Body of pancreas (tissue), 4 donors: ENCODE results near the gene MUL1. TPM values are rescaled to one million over a fixed set of nuclear protein-coding genes. Genes with fewer than 3 reads are reported as not detected.
A peak's percentile ranks its signal among the peaks of the same experiment; 100 is the strongest.

Source experiments
- ATAC-seq: fragments of 150-250 bp; one replicate; pipeline ENCODE4 v1.9.1; 2016
- DNase-seq, 4 donors: peaks; one replicate each; pipeline ENCODE4 v3.0.0-alpha.2; 2019
- H3K27ac ChIP-seq, 4 donors: fragments of 200-600 bp; sonication (generic); 1 replicate in 3 of 4; 2 replicates in 1 of 4; pipeline versions ENCODE4 v1.5.1 to v1.6.1; 2016 to 2019; ENCODE audit warnings: mild to moderate bottlenecking in 1 of 4, mixed read lengths in 1 of 4, moderate library complexity in 1 of 4
- H3K27me3 ChIP-seq, 2 donors: fragments of 200-600 bp; sonication (generic); one replicate each; pipeline ENCODE4 v1.6.0; 2016; ENCODE audit warnings: mild to moderate bottlenecking in 1 of 2
- H3K36me3 ChIP-seq, 2 donors: fragments of 200-600 bp; sonication (generic); replicated peaks in 1 of 2; 2 replicates each; pipeline ENCODE4 v1.5.1; 2016; ENCODE audit warnings: low read depth in 2 of 2; ENCODE audit not compliant: insufficient read depth in 1 of 2
- H3K4me1 ChIP-seq: fragments of 200-600 bp; sonication (generic); one replicate; pipeline ENCODE4 v1.6.0; 2016
- H3K4me3 ChIP-seq, 2 donors: fragments of 200-600 bp; sonication (generic); 1 replicate in 1 of 2; 2 replicates in 1 of 2; pipeline ENCODE4 v1.5.1; 2016 to 2019
- H3K9me3 ChIP-seq, 3 donors: fragments of 200-600 bp; sonication (generic); 1 replicate in 2 of 3; 2 replicates in 1 of 3; pipeline ENCODE4 v1.5.1; 2016
- POLR2A ChIP-seq, 3 donors: fragments of 450-650 bp; IDR thresholded peaks; one replicate each; pipeline ENCODE4 v1.6.1; 2016; ENCODE audit warnings: antibody characterized with exemption in 3 of 3, mild to moderate bottlenecking in 2 of 3
- WGBS, 2 donors: methylation state at CpG; one replicate each; pipeline ENCODE4 v1.1.5; 2017; 5-methylcytosine and 5-hydroxymethylcytosine counted together
- intact Hi-C: fragments of 100-400 bp; cut with DNase I; formaldehyde crosslinking; loops from one replicate; pipeline ENCODE4 v1.15.1; 2023
- total RNA-seq, 2 donors: library from RNA; depleted of rRNA; stranded (reverse); fragments of >200 nt; gene quantifications; one replicate each; pipeline ENCODE4 v1.1.0, GENCODE V29; 2016
- TF ChIP-seq, protein P1 (sequence below), 7 experiments: fragments of 450-650 bp in 4 of 7; fragments of 200-600 bp in 3 of 7; sonication (generic) in 3 of 7; IDR thresholded peaks; one replicate each; pipeline ENCODE4 v1.5.1; 2016 to 2019; ENCODE audit warnings: antibody characterized with exemption in 7 of 7

Gene MUL1
- total RNA-seq, 2 donors from 2014 or later = 18.7 to 20.4 TPM

DNA sequence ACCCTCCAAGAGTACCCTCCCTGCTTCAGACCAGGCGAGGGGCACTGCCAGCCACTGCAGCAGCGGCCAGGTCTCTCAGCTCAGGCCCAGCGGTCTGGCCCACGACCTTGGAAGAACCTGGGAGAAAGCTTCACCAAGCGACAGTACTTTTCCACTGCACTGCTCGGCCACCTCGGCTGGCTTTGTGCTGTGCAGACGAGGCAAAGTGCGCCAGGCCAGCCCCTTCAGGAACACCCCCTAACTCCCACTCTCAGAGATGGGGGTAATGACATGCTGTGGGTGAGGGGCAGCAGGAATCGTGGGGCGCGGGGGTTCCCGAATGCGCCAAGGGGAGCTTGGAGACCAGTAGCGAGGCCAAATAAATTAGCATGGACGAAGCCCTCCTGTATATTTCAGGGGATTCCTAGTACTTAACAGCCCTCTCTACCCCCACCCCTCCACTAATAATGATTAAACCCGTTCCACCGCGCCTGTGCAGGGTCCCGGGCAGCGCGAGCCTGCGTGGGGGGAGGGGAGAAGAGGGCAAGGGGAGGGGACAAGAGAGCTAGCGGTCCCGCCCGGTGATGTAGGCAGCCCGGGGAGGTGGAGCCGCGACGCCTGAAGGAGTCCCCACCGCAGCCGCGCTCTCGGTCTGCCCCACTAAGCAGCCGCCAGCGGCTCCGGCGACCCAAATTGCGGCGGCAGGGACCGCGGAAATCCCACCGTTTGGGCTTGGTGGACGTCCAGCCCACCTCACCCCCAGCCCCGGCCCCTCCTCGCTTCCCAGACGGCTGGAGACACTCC, 44.2 kb upstream of the MUL1 start, which contains the start of gene FAM43B:
TSS of gene FAM43B (plus strand) at position 629 of the 783 bp plus-strand sequence. CDS start 401 bp downstream, outside the sequence.
- Histone ChIP-seq H3K27me3 (peaks cover 0 to 12% of the 10 kb centered on the region in 2 donors), H3K4me1 (peaks cover 21% of the 10 kb centered on the region), H3K36me3 (no peaks in the 10 kb centered on the region), H3K9me3 (no peaks in the 10 kb centered on the region), H3K4me3 (no peak within 1 kb of the TSS), H3K27ac (no peak within 1 kb of the TSS)
- ATAC-seq (peak; percentile 51), DNase-seq (peak; percentile 21 to 49 (median 40))
- intact Hi-C loops = no loop called here
- 1 to 2% methylated on average over 13 to 47 of the region's 47 CpGs for WGBS, 2 donors
- TF ChIP-seq POLR2A (IDR thresholded peaks at IDR 0.05) = no peak
- TF ChIP-seq, protein P1, sequence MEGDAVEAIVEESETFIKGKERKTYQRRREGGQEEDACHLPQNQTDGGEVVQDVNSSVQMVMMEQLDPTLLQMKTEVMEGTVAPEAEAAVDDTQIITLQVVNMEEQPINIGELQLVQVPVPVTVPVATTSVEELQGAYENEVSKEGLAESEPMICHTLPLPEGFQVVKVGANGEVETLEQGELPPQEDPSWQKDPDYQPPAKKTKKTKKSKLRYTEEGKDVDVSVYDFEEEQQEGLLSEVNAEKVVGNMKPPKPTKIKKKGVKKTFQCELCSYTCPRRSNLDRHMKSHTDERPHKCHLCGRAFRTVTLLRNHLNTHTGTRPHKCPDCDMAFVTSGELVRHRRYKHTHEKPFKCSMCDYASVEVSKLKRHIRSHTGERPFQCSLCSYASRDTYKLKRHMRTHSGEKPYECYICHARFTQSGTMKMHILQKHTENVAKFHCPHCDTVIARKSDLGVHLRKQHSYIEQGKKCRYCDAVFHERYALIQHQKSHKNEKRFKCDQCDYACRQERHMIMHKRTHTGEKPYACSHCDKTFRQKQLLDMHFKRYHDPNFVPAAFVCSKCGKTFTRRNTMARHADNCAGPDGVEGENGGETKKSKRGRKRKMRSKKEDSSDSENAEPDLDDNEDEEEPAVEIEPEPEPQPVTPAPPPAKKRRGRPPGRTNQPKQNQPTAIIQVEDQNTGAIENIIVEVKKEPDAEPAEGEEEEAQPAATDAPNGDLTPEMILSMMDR (IDR thresholded peaks at IDR 0.05) = no peak

GRCh38 chr1:20551161-20551560, 43.2 kb upstream of the MUL1 start:
- ATAC-seq = no peak
- Histone ChIP-seq H3K36me3 (no peaks in the 10 kb centered on the region), H3K27me3 (peaks cover 0 to 12% of the 10 kb centered on the region in 2 donors), H3K27ac (no peak overlapping the region), H3K4me3 (no peak overlapping the region), H3K9me3 (no peaks in the 10 kb centered on the region), H3K4me1 (peaks cover 21% of the 10 kb centered on the region)
- peak in 1 of 4 donors; percentile 17 for DNase-seq
- intact Hi-C loops = no loop called here
- 16 to 77% methylated on average over 3 of the region's 3 CpGs for WGBS, 2 donors
- TF ChIP-seq, protein P1 (IDR thresholded peaks at IDR 0.05) = no peak
- TF ChIP-seq POLR2A (IDR thresholded peaks at IDR 0.05) = no peak

GRCh38 chr1:20546637-20547036, 38.7 kb upstream of the MUL1 start:
- Histone ChIP-seq H3K4me3 (no peak overlapping the region), H3K27ac (no peak overlapping the region), H3K4me1 (no peaks in the 10 kb centered on the region), H3K27me3 (no peaks in the 10 kb centered on the region), H3K36me3 (no peaks in the 10 kb centered on the region), H3K9me3 (no peaks in the 10 kb centered on the region)
- 79 to 82% methylated on average over 3 of the region's 3 CpGs for WGBS, 2 donors
- no peak for ATAC-seq
- TF ChIP-seq POLR2A (IDR thresholded peaks at IDR 0.05) = no peak
- TF ChIP-seq, protein P1 (IDR thresholded peaks at IDR 0.05) = no peak
- no peak for DNase-seq
- intact Hi-C loops = no loop called here

DNA sequence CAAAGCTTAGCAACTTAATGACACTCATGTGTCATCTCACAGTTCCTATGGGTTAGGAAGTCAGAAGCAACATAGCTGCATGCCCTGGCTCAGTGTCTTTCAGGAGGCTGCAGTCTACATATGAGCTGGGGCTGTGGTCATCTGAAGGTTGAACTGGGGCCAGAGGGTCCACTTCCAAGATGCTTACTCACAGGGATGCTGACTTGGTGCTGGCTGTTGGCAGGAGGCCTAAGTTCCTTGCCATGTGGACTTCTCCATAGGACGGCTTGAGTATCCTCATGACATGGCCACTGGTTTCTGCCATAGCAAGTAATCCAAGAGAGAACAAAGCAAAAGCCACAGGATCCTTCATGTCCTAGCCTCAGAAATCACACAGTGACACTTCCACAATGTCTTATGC, 32.3 kb upstream of the MUL1 start:
- H3K4me3 ChIP-seq = no peak overlapping the region
- H3K9me3 ChIP-seq = no peaks in the 10 kb centered on the region
- WGBS, 2 donors = 82 to 86% methylated on average over 1 of the region's 1 CpG
- ATAC-seq (no peak), DNase-seq (no peak)
- TF ChIP-seq, protein P1 (IDR thresholded peaks at IDR 0.05) = no peak
- TF ChIP-seq POLR2A (IDR thresholded peaks at IDR 0.05) = no peak
- H3K36me3 ChIP-seq = no peaks in the 10 kb centered on the region
- intact Hi-C loops = no loop called here
- H3K27ac ChIP-seq = no peak overlapping the region
- H3K27me3 ChIP-seq = no peaks in the 10 kb centered on the region
- H3K4me1 ChIP-seq = no peaks in the 10 kb centered on the region
